ENCODE data around the gene PI4K2A. TPM values are rescaled to one million over a fixed set of nuclear protein-coding genes. Genes with fewer than 3 reads are reported as not detected.

The PI4K2A gene
- polyA plus RNA-seq, 1 donor (not counting 4 experiments of a cell fraction or from before 2014, with no cell fraction given): 51.3 TPM

DNA sequence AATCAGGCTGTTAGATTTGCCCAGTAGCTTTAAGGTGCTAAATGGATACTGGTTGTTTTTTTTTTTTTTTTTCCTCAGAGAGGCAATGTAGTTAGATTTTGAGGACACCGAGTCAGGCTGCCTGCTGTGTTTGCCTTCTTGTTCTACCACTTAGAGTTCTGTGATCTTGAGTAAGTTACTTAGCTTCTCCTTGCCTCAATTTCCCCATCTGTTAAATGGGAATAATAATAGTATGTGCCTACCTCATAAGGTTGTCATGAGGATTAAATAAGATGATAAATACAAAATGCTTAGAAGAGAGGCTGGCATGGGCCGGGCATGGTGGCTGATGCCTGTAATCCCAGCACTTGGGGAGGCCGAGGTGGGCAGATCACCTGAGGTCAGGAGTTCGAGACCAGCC is 21.7 kb upstream of the PI4K2A start:
- no peaks in the 10 kb centered on the region for H3K36me3 ChIP-seq (ENCODE audit: control insufficient read depth in 2 of 2, extremely low read depth in 1 of 2, insufficient read depth in 2 of 2, low read length in 2 of 2)
- no peak overlapping the region for H2AFZ ChIP-seq (ENCODE audit: control insufficient read depth, low read length)
- dilution Hi-C loops (cut with MboI; ENCODE audit: extremely low pct_ligation_motif_present, low sequenced_read_pairs): no loop called here
- no peaks in the 10 kb centered on the region for H3K4me1 ChIP-seq (ENCODE audit: control insufficient read depth, extremely low read depth, insufficient read depth, low read length)
- H3K27ac ChIP-seq (ENCODE audit: control insufficient read depth, insufficient read depth, low read length): no peak overlapping the region
- FAIRE-seq (no peak), DNase-seq (ENCODE audit: low read depth, low spot score) (no peak)
- H3K27me3 ChIP-seq (ENCODE audit: control insufficient read depth, extremely low read depth, insufficient read depth, low read length): no peaks in the 10 kb centered on the region
- H3K4me2 ChIP-seq (ENCODE audit: control insufficient read depth, extremely low read depth, insufficient read depth, low read depth, low read length): no peak overlapping the region
- H3K9me1 ChIP-seq (ENCODE audit: control insufficient read depth, extremely low read depth, insufficient read depth, low read length): no peaks in the 10 kb centered on the region
- no peaks in the 10 kb centered on the region for H3K79me2 ChIP-seq (ENCODE audit: control insufficient read depth, insufficient read depth, low read length)
- no peaks in the 10 kb centered on the region for H4K20me1 ChIP-seq (ENCODE audit: control insufficient read depth, extremely low read depth, insufficient read depth, low read length)
- H3K9ac ChIP-seq (ENCODE audit: control insufficient read depth, extremely low read depth, insufficient read depth, low read length): no peak overlapping the region
- H3K9me3 ChIP-seq (ENCODE audit: control insufficient read depth, low read depth, low read length): no peaks in the 10 kb centered on the region
- TF ChIP-seq, protein P1, sequence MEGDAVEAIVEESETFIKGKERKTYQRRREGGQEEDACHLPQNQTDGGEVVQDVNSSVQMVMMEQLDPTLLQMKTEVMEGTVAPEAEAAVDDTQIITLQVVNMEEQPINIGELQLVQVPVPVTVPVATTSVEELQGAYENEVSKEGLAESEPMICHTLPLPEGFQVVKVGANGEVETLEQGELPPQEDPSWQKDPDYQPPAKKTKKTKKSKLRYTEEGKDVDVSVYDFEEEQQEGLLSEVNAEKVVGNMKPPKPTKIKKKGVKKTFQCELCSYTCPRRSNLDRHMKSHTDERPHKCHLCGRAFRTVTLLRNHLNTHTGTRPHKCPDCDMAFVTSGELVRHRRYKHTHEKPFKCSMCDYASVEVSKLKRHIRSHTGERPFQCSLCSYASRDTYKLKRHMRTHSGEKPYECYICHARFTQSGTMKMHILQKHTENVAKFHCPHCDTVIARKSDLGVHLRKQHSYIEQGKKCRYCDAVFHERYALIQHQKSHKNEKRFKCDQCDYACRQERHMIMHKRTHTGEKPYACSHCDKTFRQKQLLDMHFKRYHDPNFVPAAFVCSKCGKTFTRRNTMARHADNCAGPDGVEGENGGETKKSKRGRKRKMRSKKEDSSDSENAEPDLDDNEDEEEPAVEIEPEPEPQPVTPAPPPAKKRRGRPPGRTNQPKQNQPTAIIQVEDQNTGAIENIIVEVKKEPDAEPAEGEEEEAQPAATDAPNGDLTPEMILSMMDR (optimal IDR thresholded peaks at IDR 0.05 in 1 of 3, IDR thresholded peaks at IDR 0.05 in 1 of 3, conservative IDR thresholded peaks at IDR 0.05 in 1 of 3; ENCODE audit: extremely low read depth in 1 of 3, insufficient read depth in 2 of 3, low read length in 3 of 3): no peak
- TF ChIP-seq EZH2 (IDR thresholded peaks at IDR 0.05; ENCODE audit: low read length): no peak
- no peak overlapping the region for H3K4me3 ChIP-seq (ENCODE audit: control insufficient read depth in 2 of 3, extremely low read depth in 1 of 3, insufficient read depth in 2 of 3, low read depth in 1 of 3, low read length in 3 of 3)

DNA sequence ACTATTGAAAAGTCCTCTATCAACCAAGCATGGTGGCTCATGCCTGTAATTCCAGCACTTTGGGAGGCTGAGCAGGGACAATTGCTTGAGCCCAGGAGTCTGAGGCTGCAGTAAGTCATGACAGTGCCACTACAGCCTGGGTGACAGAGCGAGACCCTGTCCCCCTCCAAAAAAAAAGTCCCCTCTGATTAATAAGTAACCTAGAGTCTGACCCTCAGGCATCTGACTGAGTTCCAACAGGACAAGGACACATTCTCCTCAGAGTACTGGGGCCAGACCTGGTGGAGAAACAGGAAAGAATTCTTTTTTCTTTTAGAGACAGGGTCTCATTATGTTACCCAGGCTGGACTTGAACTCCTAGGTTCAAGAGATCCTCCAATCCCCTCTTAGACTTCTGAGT is 17.2 kb upstream of the PI4K2A start:
- H4K20me1 ChIP-seq (ENCODE audit: control insufficient read depth, extremely low read depth, insufficient read depth, low read length): no peaks in the 10 kb centered on the region
- H3K9ac ChIP-seq (ENCODE audit: control insufficient read depth, extremely low read depth, insufficient read depth, low read length): no peak overlapping the region
- TF ChIP-seq, protein P1 (optimal IDR thresholded peaks at IDR 0.05 in 1 of 3, IDR thresholded peaks at IDR 0.05 in 1 of 3, conservative IDR thresholded peaks at IDR 0.05 in 1 of 3; ENCODE audit: extremely low read depth in 1 of 3, insufficient read depth in 2 of 3, low read length in 3 of 3): no peak
- no peak for TF ChIP-seq EZH2 (IDR thresholded peaks at IDR 0.05; ENCODE audit: low read length)
- DNase-seq (ENCODE audit: low read depth, low spot score) (no peak), FAIRE-seq (no peak)
- no peaks in the 10 kb centered on the region for H3K36me3 ChIP-seq (ENCODE audit: control insufficient read depth in 2 of 2, extremely low read depth in 1 of 2, insufficient read depth in 2 of 2, low read length in 2 of 2)
- no peaks in the 10 kb centered on the region for H3K4me1 ChIP-seq (ENCODE audit: control insufficient read depth, extremely low read depth, insufficient read depth, low read length)
- H3K27me3 ChIP-seq (ENCODE audit: control insufficient read depth, extremely low read depth, insufficient read depth, low read length): no peaks in the 10 kb centered on the region
- no peak overlapping the region for H3K4me3 ChIP-seq (ENCODE audit: control insufficient read depth in 2 of 3, extremely low read depth in 1 of 3, insufficient read depth in 2 of 3, low read depth in 1 of 3, low read length in 3 of 3)
- H2AFZ ChIP-seq (ENCODE audit: control insufficient read depth, low read length): no peak overlapping the region
- H3K4me2 ChIP-seq (ENCODE audit: control insufficient read depth, extremely low read depth, insufficient read depth, low read depth, low read length): no peak overlapping the region
- dilution Hi-C loops (cut with MboI; ENCODE audit: extremely low pct_ligation_motif_present, low sequenced_read_pairs): no loop called here
- no peaks in the 10 kb centered on the region for H3K9me3 ChIP-seq (ENCODE audit: control insufficient read depth, low read depth, low read length)
- no peak overlapping the region for H3K27ac ChIP-seq (ENCODE audit: control insufficient read depth, insufficient read depth, low read length)
- no peaks in the 10 kb centered on the region for H3K9me1 ChIP-seq (ENCODE audit: control insufficient read depth, extremely low read depth, insufficient read depth, low read length)
- no peaks in the 10 kb centered on the region for H3K79me2 ChIP-seq (ENCODE audit: control insufficient read depth, insufficient read depth, low read length)

Measured in keratinocyte (primary cell).